PC-3 (cell line): ENCODE results near the gene NSMF. TPM values are rescaled to one million over a fixed set of nuclear protein-coding genes. Genes with fewer than 3 reads are reported as not detected.

ENCODE experiments used
- ATAC-seq: fragments of 200-7000 bp; cut with Tn5 transposase; 2 replicates; pipeline ENCODE4 v1.9.1; 2020; ENCODE audit warnings: mild to moderate bottlenecking, moderate library complexity
- BruUV-seq: library from RNA; stranded (reverse); fragments of 400-500 nt; replicated peaks from 2 replicates; lab custom pipeline; 2021; lab: Mats Ljungman, UMichigan
- CTCF ChIA-PET: fragments of 300-600 bp; sonication (Branson Sonifier 250); formaldehyde crosslinking; loops from one replicate; lab custom pipeline; 2022; ENCODE audit warnings: antibody characterized with exemption; lab: Charles Lee
- POLR2A ChIA-PET: fragments of 300-600 bp; sonication (Branson Sonifier 250); formaldehyde crosslinking; loops from one replicate; lab custom pipeline; 2022; ENCODE audit warnings: antibody characterized with exemption; ENCODE audit not compliant: unreplicated experiment; lab: Charles Lee
- DNase-seq: peaks from one replicate; pipeline ENCODE4 v3.0.0-alpha.2; 2015
- H2AFZ ChIP-seq: fragments of 300-600 bp; sonication (generic); 2 replicates; pipeline ENCODE4 v1.6.0; 2016; ENCODE audit warnings: antibody characterized with exemption, low read length
- H3F3A ChIP-seq: fragments of 300-600 bp; sonication (generic); one replicate; pipeline ENCODE4 v1.6.0; 2017; ENCODE audit warnings: antibody characterized with exemption, low read length, control low read depth, mild to moderate bottlenecking; ENCODE audit not compliant: unreplicated experiment
- H3K27ac ChIP-seq: fragments of 300-600 bp; sonication (generic); 2 replicates; pipeline ENCODE4 v1.5.1; 2016; ENCODE audit warnings: mild to moderate bottlenecking, low read length
- H3K27me3 ChIP-seq: fragments of 300-600 bp; sonication (generic); 2 replicates; pipeline ENCODE4 v1.6.1; 2016; ENCODE audit warnings: low read length, mixed read lengths
- H3K36me3 ChIP-seq: fragments of 300-600 bp; sonication (generic); 2 replicates; pipeline ENCODE4 v1.6.1; 2016; ENCODE audit warnings: low read depth, mixed run types, low read length, mixed read lengths
- H3K4me1 ChIP-seq: fragments of 300-600 bp; sonication (generic); 2 replicates; pipeline ENCODE4 v1.5.1; 2016; ENCODE audit warnings: low read length; ENCODE audit not compliant: insufficient read depth
- H3K4me2 ChIP-seq: fragments of 300-600 bp; sonication (generic); 2 replicates; pipeline ENCODE4 v1.6.0; 2016; ENCODE audit warnings: low read length
- H3K4me3 ChIP-seq: fragments of 300-600 bp; sonication (generic); 2 replicates; pipeline ENCODE4 v1.5.1; 2016; ENCODE audit warnings: mild to moderate bottlenecking, low read length, mixed read lengths
- H3K79me2 ChIP-seq: fragments of 300-600 bp; sonication (generic); 2 replicates; pipeline ENCODE4 v1.6.1; 2017; ENCODE audit warnings: low read length, mixed read lengths
- H3K9ac ChIP-seq: fragments of 300-600 bp; sonication (generic); 2 replicates; pipeline ENCODE4 v1.6.0; 2016; ENCODE audit warnings: mild to moderate bottlenecking, low read length
- H3K9me2 ChIP-seq: fragments of 300-600 bp; sonication (generic); replicated peaks from 2 replicates; pipeline ENCODE4 v1.6.1; 2016; ENCODE audit warnings: mixed run types, low read length, mixed read lengths
- H3K9me3 ChIP-seq: fragments of 300-600 bp; sonication (generic); 2 replicates; pipeline ENCODE4 v1.6.1; 2016; ENCODE audit warnings: low read length, mixed read lengths
- H4K20me1 ChIP-seq: fragments of 300-600 bp; sonication (generic); 2 replicates; pipeline ENCODE4 v1.6.1; 2016; ENCODE audit warnings: low read length, mixed read lengths
- EZH2 ChIP-seq: fragments of 300-600 bp; sonication (generic); IDR thresholded peaks from one replicate; pipeline ENCODE4 v1.6.1; 2017; ENCODE audit warnings: antibody characterized with exemption, mild to moderate bottlenecking, low read length; ENCODE audit not compliant: unreplicated experiment
- EZH2phosphoT487 ChIP-seq: fragments of 300-600 bp; sonication (generic); IDR thresholded peaks from 2 replicates; pipeline ENCODE4 v1.6.1; 2018; ENCODE audit warnings: mild to moderate bottlenecking, antibody characterized with exemption, low read length, borderline replicate concordance
- intact Hi-C: fragments of 100-400 bp; cut with micrococcal nuclease; formaldehyde crosslinking; loops from 2 replicates; pipeline ENCODE4 v1.9.0; 2023
- total RNA-seq: library from RNA; depleted of rRNA; stranded (reverse); fragments of >200 nt; gene quantifications from 2 replicates; pipeline ENCODE4 v1.2.3, GENCODE V29; 2014
- TF ChIP-seq, protein P1 (sequence below): fragments of 300-600 bp; sonication (generic); conservative IDR thresholded peaks from 2 replicates; pipeline ENCODE4 v1.5.1; 2017; ENCODE audit warnings: antibody characterized with exemption, low read depth, mild to moderate bottlenecking, low read length

Gene NSMF
- total RNA-seq, 1 experiment from 2014 or later = 30.8 TPM

DNA sequence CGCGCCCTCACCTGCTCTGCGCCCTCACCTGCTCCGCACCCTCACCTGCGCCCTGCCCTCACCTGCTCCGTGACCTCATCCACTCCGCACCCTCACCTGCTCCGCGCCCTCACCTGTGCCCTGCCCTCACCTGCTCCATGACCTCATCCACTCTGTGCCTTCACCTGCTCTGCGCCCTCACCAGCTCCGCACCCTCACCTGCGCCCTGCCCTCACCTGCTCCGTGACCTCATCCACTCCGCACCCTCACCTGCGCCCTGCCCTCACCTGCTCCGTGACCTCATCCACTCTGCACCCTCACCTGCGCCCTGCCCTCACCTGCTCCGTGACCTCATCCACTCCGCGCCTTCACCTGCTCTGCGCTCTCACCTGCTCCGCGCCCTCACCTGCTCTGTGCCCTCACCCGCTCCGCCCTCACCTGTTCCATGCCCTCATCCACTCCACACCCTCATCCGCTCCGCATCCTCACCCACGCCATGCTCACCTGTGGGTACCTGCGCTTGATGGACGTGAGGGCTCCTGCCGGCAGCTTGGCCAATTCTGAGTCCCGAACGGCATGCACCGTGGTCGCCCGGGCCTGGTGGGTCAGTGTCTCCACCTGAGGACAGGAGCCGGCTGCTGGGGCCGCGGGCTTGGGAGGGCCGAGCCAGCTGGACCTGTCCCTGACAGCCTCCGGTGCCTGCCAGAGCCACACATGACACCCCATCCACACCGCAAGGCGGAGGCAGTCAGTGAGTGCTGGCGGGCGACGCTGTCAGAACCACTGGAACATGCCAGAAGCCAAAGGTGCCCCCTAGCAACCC lies 35.6 kb upstream of the NSMF start:
- ATAC-seq (no peak), DNase-seq (no peak)
- H3K9me2 ChIP-seq = no peaks in the 10 kb centered on the region
- no peaks in the 10 kb centered on the region for H3K79me2 ChIP-seq
- no peak overlapping the region for H3K27ac ChIP-seq
- H3K4me1 ChIP-seq = peaks cover 16% of the 10 kb centered on the region
- H3K27me3 ChIP-seq = no peaks in the 10 kb centered on the region
- no peak overlapping the region for H2AFZ ChIP-seq
- BruUV-seq = no TSS peak
- H3F3A ChIP-seq = no peaks in the 10 kb centered on the region
- POLR2A ChIA-PET = no interaction called here
- TF ChIP-seq, protein P1, sequence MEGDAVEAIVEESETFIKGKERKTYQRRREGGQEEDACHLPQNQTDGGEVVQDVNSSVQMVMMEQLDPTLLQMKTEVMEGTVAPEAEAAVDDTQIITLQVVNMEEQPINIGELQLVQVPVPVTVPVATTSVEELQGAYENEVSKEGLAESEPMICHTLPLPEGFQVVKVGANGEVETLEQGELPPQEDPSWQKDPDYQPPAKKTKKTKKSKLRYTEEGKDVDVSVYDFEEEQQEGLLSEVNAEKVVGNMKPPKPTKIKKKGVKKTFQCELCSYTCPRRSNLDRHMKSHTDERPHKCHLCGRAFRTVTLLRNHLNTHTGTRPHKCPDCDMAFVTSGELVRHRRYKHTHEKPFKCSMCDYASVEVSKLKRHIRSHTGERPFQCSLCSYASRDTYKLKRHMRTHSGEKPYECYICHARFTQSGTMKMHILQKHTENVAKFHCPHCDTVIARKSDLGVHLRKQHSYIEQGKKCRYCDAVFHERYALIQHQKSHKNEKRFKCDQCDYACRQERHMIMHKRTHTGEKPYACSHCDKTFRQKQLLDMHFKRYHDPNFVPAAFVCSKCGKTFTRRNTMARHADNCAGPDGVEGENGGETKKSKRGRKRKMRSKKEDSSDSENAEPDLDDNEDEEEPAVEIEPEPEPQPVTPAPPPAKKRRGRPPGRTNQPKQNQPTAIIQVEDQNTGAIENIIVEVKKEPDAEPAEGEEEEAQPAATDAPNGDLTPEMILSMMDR = no peak
- TF ChIP-seq EZH2 (no peak), EZH2phosphoT487 (no peak)
- no peaks in the 10 kb centered on the region for H3K9me3 ChIP-seq
- no peaks in the 10 kb centered on the region for H3K36me3 ChIP-seq
- CTCF ChIA-PET = no interaction called here
- no peak overlapping the region for H3K9ac ChIP-seq
- intact Hi-C loops = no loop called here
- H3K4me3 ChIP-seq = no peak overlapping the region
- H4K20me1 ChIP-seq = no peaks in the 10 kb centered on the region
- H3K4me2 ChIP-seq = 0 out of 2 replicates have a peak overlapping the region, but pooled peaks have one; percentile 21

- no TSS peak for BruUV-seq
- POLR2A ChIA-PET = interaction anchor here (0.7 kb wide), 1 partner anchor 12 kb away, joined by 3 read pairs; no protein-coding TSS in a partner anchor
- 0 out of 2 replicates have a peak overlapping the region, but pooled peaks have one; percentile 21 for H3K4me2 ChIP-seq
- H3K27ac ChIP-seq = peak overlapping the region; percentile 57
- DNase-seq = peak; percentile 76
- H3K79me2 ChIP-seq = no peaks in the 10 kb centered on the region
- no peaks in the 10 kb centered on the region for H3F3A ChIP-seq
- TF ChIP-seq, protein P1 = no peak
- no peak for TF ChIP-seq EZH2
- no peak for TF ChIP-seq EZH2phosphoT487
- no peaks in the 10 kb centered on the region for H3K9me3 ChIP-seq
- H4K20me1 ChIP-seq = no peaks in the 10 kb centered on the region
- no peaks in the 10 kb centered on the region for H3K27me3 ChIP-seq
- H3K4me1 ChIP-seq = peaks cover 16% of the 10 kb centered on the region
- 0 out of 2 replicates have a peak overlapping the region, but pooled peaks have one; percentile 15 for H2AFZ ChIP-seq
- H3K9ac ChIP-seq = no peak overlapping the region
- H3K36me3 ChIP-seq = no peaks in the 10 kb centered on the region
- no peak overlapping the region for H3K4me3 ChIP-seq
- ATAC-seq = peak; percentile 94
- no peaks in the 10 kb centered on the region for H3K9me2 ChIP-seq
- intact Hi-C loops = no loop called here
- CTCF ChIA-PET = no interaction called here
These were observed 35.0 kb upstream of the NSMF start for GRCh38 chr9:137494104-137494544.
